Measurements from ENCODE around the gene UBE2H. TPM values are rescaled to one million over a fixed set of nuclear protein-coding genes. Genes with fewer than 3 reads are reported as not detected.
A peak's percentile ranks its signal among the peaks of the same experiment; 100 is the strongest.

Gene UBE2H
- total RNA-seq, 6 experiments from 2014 or later = 89.7 to 108 (median 105) TPM

GRCh38 chr7:129889133-129889844 lies 63.5 kb downstream of the UBE2H start:
- Mint-ChIP-seq H3K36me3 (ENCODE audit: low read depth) (peaks cover 19% of the 10 kb centered on the region), H3K27me3 (ENCODE audit: insufficient read depth) (no peaks in the 10 kb centered on the region; the same call in 1 of the 2 replicates), H3K4me3 (no peak overlapping the region), H3K9me3 (no peaks in the 10 kb centered on the region), H3K27ac (peak overlapping the region; percentile 15; the same call in 1 of the 2 replicates), H3K4me1 (ENCODE audit: low read depth) (peaks cover 24% of the 10 kb centered on the region)
- TF ChIP-seq CTCF (IDR thresholded peaks at IDR 0.05) = no peak
- DNase-seq = no peak

GRCh38 chr7:129887865-129888264 lies 64.9 kb downstream of the UBE2H start:
- TF ChIP-seq CTCF (IDR thresholded peaks at IDR 0.05) = no peak
- Mint-ChIP-seq H3K9me3 (no peaks in the 10 kb centered on the region), H3K27me3 (ENCODE audit: insufficient read depth) (no peaks in the 10 kb centered on the region; the same call in 1 of the 2 replicates), H3K4me1 (ENCODE audit: low read depth) (peaks cover 31% of the 10 kb centered on the region), H3K27ac (no peak overlapping the region), H3K4me3 (no peak overlapping the region), H3K36me3 (ENCODE audit: low read depth) (peaks cover 23% of the 10 kb centered on the region)
- DNase-seq = no peak

DNA sequence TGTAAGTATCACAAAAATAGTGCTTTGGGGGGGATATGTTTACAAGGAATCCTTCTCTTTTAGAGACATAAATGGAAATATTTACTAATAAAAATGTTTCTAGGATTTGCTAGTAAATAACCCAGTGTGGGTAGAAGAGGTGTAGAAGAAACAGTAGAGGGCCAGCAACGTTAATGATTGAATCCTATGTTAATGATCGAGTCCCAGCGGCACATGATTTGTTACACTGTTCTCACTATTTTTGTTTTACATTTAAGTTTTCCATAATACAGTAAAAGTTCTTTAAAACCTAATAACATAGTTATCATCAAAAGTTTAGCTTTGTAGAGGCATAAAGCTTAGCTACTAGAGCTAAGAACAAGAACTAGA lies 66.0 kb downstream of the UBE2H start:
- no peaks in the 10 kb centered on the region for H3K9me3 Mint-ChIP-seq
- H3K4me1 Mint-ChIP-seq (ENCODE audit: low read depth) = peaks cover 42% of the 10 kb centered on the region
- H3K4me3 Mint-ChIP-seq = no peak overlapping the region
- H3K36me3 Mint-ChIP-seq (ENCODE audit: low read depth) = peaks cover 23% of the 10 kb centered on the region
- H3K27ac Mint-ChIP-seq = no peak overlapping the region
- H3K27me3 Mint-ChIP-seq (ENCODE audit: insufficient read depth) = no peaks in the 10 kb centered on the region; the same call in 1 of the 2 replicates
- no peak for DNase-seq
- TF ChIP-seq CTCF (IDR thresholded peaks at IDR 0.05) = no peak

DNA sequence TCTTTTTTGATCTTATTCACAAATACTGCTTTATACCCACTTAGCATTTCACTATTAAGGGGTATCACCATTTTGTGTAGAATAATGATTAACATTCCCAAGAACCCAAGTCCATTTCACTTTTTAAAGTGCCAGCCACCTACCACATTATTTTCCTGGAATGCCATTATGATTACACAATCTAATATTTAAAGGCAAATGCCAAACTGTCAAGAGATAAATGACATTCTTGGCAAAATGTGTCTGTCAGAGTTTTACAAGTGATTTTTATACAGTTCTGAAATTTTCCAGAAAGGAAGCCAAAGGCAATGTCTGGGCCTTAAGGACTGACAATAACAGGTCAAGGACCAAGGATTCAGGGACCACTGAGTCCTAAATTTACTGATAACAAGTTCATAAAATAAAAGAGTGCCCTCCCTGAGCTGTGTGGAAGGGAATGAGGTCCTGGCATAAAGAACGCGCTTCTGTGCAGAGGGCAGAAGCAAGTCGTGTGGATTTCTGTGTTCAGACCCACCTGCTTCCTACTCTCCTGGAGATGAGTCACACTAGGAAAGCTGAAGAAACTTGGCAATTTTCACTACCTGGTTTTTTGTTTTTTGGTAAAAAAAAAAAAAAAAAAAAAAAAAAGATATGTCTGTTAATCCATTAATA lies 66.5 kb downstream of the UBE2H start:
- DNase-seq = no peak
- no peak overlapping the region for H3K27ac Mint-ChIP-seq
- no peak for TF ChIP-seq CTCF (IDR thresholded peaks at IDR 0.05)

DNA sequence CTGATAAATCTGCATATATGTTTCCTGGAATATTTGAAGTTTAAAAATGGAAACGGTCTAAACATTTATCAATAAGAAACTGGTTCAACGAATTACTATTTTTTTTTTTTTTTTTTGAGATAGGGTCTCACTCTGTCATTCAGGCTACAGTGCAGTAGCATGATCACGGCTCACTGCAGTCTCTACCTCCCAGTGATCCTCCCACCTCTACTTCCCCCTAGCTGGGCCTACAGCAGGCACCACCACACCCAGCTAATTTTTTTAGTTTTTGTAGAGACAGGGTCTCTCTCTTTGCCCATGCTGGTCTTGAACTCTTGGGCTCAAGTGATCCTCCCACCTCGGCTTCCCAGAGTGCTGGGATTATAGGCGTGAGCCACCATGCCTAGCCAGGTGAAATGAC lies 68.3 kb downstream of the UBE2H start:
- no peak for TF ChIP-seq CTCF (IDR thresholded peaks at IDR 0.05)
- Mint-ChIP-seq H3K9me3 (no peaks in the 10 kb centered on the region), H3K27ac (no peak overlapping the region), H3K4me1 (ENCODE audit: low read depth) (peaks cover 50% of the 10 kb centered on the region), H3K27me3 (ENCODE audit: insufficient read depth) (no peaks in the 10 kb centered on the region; the same call in 1 of the 2 replicates), H3K36me3 (ENCODE audit: low read depth) (peaks cover 28% of the 10 kb centered on the region), H3K4me3 (no peak overlapping the region)
- DNase-seq = no peak

More for the DNA sequence above, 66.5 kb downstream of the UBE2H start:
- Mint-ChIP-seq H3K9me3 (no peaks in the 10 kb centered on the region), H3K4me1 (ENCODE audit: low read depth) (peaks cover 47% of the 10 kb centered on the region), H3K36me3 (ENCODE audit: low read depth) (peaks cover 23% of the 10 kb centered on the region), H3K27me3 (ENCODE audit: insufficient read depth) (no peaks in the 10 kb centered on the region; the same call in 1 of the 2 replicates), H3K4me3 (no peak overlapping the region)
